SIG-M5 treated with dmso at 0.1 percent for 504 hours (cell line): ENCODE data around the gene TRPC4AP.
"Not testable (repeated sequence)": the region's sequence is repeated elsewhere in the genome, so short reads cannot be mapped to it uniquely, and the experiment has no call there.

Source experiments
- DNase-seq: peaks from one replicate; lab custom pipeline; 2025; ENCODE audit not compliant: unreplicated experiment; lab: John Stamatoyannopoulos, UW

The TRPC4AP gene

DNA sequence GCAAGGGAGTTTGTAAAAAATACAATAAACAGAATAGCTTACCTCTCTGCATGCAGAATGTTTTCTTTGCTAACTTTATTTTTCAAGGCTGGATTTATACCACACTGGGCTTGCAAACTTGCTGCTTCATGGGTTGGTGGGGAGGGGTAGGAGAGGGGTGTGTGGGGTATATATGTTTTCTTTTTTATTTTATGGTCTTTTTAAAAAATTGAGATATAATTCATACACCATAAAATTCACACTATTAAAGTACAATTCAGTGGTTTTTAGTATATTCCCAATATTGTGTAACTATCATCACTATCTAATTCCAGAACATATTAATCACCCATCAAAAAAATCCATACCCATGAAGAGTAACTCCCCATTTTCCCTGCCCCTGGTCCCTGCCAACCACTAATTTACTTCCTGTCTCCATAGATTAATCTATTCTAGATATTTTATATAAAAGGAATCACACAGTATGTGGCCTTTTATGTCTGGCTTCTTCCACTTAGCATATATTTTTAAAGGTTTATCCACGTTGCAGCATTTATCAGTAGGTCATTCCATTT is 14.3 kb upstream of the TRPC4AP start:
- no peak for DNase-seq

DNA sequence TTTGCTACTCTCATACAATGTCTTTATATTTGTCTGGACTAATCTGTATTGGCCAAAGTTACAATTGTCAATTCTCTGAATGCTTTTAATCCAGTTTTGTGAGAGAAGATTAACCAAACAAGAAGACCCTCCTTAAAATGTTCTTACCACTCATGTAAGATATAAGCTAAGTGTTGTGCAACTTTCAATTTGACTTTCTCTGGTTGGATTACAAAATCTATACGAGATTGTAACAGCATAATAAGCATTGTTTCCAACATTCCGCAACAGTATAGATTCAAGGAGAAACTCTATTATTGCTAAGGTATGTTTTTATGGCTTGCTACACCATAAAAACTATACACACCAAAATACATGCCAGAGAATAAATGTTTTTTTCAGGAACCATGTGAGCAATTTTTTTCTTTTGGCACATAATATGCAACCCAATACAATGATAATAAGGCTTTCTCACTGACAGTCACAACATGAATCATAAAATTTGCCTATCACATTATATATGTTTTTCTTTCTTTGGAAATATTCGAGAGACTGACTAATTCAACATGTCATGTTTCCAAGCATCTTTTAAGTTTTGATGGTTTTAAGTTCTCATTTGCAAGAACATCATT is 12.2 kb upstream of the TRPC4AP start:
- DNase-seq: no peak

DNA sequence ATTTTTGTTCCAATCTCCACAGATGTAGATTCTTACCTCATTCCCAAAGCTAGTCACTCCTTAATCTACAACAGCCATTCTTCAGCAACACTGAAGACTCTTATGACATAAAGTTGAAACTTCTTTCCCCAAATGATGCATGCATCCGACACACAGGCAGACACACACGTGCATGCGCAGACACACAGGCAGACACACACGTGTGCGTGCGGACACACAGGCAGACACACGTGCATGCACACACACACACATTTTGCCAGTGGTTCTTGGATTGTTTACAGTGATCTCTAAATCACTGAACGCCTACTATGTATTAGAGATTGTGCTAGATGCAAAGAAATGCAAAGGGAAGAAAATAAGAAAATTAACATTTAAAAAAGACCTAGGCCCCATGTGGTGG is 9.0 kb upstream of the TRPC4AP start:
- DNase-seq: no peak

DNA sequence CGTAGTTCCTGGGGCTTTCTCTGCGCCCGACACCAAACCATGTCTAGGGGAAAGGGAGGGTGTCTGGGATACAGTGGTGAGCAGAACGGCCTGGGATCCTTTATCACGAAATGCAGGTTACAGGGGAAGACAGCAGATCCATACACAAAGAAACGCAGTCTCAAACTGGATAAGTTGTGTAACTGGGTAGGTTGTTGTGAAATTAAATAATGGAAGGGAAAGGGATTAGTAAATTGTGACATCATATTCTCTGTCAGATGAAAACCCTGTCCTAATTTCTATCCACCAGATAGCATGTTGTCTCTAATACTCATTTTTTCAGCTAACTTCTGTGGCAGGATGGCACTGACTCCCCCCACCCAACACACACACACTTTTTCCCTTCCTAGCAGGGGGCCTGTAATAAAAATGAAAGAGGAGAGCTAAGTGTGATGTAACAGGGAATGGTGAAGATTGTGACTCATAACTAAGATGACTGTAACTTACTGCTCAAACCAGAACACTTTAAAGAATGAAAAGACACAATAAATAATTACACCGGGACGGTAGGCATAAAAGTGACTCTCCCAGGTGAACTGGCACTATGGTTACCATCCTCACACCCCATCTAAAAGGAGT is 769 bp upstream of the TRPC4AP start:
- peak; percentile 90 for DNase-seq

DNA sequence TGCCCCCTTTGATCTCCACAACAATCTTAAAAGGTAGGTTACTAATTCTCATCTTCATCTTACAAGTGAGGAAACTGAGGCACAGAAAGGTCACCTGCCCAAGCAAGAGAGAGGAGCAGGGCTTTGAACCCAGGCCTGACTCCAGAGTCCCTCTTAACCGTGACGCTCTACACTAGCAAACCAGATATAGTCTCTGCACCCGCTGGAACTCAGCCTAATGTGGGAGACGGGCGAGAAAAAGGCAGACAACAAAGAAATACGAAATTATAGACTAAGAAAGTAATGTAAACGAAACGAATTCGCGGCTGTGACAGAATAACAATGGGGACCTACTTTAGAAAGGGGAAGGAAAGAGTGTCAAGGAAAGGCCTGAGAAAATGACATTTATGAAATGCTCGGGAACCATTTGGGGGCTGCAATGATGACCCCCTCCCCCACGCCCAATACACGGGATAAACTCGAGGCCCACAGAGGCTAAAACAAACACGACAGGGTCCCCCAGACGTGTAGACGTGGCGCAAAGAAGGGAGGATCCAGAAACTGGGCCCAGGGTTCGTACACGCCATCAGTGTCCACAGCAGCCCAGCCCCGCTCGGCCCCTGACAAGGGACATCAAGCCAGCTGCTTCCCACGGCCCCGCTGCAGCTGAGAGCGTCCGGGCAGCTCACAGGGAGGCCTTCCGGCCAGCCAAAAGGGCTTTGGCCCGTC is 637 bp downstream of the TRPC4AP start:
- DNase-seq: peak; percentile 34

DNA sequence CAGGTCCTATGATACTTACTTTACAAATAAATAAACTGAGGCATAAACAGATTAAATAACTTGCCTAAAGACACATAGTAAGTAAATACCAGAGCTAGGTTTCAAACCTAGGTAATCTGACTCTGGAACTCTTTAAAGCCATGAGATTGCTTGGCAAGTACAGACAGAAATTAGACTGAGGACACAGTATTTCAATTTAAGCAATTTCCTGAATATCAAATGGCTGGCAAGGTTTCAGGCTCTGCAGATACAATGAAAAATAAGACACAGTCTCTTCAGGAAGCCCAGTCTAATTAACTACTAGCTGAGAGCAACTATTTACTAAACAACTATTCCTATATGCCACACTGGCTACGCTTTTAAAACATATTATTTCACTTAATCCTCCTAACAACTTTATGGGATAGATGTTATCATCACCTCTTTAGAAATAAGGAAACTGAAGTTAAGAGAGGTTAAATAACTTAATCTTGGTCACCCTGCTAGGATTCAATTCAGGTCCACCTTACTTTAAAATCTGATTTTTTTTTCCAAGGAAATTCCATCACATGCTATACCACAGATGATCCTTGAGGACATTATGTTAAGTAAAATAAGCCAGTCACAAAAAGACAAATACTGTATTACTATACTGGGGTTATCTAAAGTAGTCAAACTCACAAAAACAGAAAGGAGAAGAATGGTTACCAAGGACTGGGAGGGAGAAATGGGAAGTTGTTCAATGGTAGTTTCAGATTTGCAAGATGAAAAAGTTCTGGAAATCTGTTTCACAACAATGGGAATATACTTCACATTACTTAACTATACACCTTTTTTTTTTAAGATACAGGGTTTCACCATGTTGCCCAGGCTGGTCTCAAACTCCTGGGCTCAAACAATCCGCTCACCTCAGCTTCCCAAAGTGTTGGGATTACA is 4.1 kb downstream of the TRPC4AP start:
- no peak for DNase-seq

DNA sequence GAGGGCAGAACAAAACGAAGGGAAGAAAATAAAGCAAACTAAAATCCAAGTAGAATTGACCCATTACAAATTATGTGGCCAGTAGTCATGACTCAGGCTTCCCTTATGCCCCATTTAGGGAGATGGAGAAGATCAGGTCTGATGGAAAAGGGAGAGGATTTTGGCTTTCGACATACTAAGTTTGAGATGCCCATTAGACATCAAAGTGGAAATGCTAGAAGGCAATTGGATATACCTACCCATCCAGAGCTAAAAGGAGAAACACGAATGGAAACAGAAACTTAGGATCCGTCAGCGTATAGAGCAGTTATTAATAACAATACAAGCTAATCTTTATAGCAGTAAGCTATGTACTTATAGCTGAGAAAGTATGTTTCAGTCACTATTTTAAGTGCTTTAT is 4.8 kb downstream of the TRPC4AP start:
- DNase-seq: no peak

DNA sequence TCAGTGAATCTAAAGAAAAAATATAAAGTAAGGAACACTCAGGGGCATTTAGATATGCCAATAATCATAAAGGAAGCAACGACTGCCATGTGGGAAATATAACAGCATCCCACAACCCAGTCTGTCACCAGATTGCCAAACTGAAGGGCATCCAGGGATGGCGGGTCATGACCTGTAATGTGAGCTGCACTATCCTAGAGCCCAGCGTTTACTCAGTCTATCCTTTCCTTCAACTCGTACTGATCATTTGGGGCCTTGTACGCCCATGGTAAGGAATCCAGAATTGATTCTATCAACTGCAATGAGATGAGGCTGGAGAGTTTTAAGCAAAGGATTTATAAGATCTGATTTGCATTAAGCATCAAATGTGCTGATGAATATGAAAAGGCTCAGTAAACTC is 5.3 kb downstream of the TRPC4AP start:
- no peak for DNase-seq

DNA sequence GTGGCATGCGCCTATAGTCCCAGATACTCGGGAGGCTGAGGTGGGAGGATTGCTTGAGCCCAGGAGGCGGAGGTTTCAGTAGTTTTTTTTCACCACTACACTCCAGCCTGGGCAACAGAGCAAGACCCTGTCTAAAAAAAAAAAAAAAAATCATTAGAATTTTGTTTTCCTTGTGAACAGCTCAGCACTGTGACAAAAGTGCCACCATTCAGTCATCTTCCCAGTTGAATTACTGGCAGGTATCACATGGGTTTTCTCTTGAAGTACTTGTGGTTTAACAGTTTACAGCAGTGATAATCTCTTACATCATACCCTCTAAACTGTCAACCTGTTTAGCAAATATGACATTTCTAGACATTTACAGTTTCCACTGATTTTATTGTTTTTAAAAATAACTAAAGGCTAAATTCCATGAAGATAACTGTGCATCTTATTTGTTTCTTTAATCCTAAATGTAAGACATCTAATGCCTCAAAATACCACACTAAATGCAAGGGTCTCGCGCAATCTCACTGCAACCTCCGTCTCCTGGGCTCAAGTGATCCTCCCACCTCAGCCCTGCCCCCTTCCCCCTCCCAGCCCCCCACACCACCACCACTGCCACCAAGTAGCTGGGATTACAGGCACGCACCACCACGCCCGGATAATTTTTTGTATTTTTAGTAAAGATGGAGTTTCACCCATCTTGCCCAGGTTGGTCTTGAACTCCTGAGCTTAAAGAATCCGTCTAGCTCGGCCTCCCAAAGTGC is 7.0 kb downstream of the TRPC4AP start:
- peak; percentile 58 for DNase-seq

DNA sequence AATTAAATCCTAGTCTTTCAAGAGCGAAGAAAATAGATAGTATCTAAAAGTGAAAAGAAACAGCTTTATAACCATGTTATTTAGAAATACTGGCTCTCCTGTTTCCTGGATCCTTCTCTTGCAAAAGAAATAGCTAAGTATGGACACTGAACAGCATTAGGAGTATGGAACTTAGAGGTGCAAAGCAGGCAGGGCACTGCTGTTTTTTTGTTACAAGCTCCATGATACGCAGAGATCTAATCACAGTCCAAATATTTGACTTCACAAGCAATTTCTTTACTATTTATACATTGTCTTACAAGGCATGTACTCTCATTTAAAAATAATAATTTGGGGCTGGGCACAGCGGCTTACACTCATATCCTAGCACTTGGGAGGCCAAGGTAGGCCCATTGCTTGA is 7.6 kb downstream of the TRPC4AP start:
- DNase-seq: no peak

DNA sequence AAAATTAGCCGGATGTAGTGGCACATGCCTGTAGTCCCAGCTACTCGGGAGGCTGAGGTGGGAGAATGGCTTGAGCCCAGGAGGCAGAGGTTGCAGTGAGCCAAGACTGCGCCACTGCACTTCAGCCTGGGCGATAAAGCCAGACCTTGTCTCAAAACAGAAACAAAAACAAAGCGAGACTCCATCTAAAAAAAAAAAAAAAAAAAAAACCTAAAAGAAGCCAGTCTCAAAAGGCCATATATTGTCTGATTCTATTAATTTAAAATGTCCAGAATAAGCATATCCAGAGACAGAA is 12.3 kb downstream of the TRPC4AP start:
- DNase-seq: not testable (repeated sequence)

DNA sequence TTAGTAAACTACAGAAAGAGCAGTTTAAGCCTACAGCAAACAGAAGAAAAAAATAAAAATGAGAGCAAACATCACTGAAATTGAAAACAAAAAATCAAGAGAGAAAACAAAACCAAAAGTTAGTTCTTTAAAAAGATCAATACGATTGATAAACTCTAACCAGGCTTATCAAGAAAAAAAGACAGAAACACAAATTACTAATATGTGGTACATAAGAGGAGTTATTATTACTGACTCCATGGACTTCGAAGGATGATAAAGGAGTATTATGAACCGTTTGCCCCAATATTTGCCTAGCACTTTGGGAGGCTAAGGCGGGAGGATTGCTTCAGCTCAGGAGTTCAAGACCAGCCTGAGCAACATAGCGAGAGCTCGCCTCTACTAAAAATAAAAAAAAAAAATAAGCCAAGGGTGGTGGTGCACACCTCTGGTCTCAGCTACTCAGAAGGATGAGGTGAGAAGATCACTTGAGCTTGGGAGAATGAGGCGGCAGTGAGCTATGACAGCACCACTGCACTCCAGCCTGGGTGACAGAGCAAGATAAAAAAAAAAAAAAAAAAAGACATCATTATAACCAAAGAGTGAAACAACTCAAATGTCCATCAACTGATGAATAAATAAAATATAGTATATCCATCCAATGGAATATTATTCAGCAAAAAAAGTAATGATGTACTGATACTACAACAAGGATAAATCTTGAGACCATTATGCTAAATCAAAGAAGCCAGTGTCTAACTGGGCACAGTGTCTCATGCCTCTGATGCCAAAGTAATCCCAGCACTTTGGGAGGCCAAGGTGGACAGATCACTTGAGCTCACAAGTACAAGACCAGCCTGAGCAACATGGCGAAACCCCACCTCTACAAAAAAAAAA is 12.9 kb downstream of the TRPC4AP start:
- DNase-seq: no peak

DNA sequence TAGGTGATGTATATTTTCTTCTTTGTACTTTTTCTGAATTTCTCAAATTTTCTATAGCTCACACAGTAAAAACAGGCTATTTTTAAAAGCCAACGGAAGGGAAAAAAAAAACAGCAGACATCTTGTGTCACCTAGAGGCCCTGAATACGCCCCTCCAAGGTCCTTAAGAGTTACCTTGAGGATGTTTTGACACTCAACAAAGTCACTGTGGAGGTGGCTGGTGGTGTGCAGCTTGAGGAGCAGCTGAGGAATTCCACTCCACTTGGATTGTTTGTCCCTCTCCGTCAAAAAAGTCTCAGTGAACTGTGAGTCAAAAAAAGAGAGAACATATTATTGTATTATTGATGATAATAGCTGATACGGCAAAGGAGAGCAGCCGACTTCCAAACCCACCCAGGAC is 14.7 kb downstream of the TRPC4AP start:
- DNase-seq: no peak

DNA sequence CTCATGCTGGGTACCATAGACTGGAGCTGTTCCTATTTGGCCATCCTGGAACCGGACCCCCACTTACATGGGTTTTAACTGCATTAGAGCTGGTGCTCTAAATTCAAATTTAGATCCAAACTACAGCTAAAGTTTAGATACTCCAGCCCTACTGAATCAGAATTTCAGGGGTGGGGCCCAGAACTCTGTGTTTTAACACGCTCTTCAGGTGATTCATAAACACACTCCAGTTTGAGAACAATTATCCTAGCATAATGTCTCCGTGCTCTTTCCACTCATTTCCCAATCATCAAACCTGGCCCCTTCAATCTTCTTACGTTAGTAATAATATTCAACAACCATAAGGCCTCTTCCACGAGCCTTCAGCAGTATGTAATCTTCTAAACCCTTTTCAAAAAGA is 15.3 kb downstream of the TRPC4AP start:
- no peak for DNase-seq

DNA sequence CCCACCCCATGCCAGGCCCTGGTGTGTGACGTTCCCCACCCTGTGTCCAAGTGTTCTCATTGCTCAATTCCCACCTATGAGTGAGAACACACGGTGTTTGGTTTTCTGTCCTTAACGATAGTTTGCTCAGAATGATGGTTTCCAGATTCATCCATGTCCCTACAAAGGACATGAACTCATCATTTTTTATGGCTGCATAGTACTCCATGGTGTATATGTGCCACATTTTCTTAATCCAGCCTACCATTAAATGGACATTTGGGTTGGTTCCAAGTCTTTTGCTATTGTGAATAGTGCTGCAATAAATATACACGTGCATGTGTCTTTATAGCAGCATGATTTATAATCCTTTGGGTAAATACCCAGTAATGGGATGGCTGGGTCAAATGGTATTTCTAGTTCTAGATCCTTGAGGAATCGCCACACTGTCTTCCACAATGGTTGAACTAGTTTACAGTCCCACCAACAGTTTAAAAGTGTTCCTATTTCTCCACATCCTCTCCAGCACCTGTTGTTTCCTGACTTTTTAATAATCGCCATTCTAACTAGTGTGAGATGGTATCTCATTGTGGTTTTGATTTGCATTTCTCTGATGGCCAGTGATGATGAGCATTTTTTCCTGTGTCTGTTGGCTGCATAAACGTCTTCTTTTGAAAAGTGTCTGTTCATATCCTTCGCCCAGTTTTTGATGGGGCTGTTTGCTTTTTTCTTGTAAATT is 21.0 kb downstream of the TRPC4AP start:
- DNase-seq: not testable (repeated sequence)

DNA sequence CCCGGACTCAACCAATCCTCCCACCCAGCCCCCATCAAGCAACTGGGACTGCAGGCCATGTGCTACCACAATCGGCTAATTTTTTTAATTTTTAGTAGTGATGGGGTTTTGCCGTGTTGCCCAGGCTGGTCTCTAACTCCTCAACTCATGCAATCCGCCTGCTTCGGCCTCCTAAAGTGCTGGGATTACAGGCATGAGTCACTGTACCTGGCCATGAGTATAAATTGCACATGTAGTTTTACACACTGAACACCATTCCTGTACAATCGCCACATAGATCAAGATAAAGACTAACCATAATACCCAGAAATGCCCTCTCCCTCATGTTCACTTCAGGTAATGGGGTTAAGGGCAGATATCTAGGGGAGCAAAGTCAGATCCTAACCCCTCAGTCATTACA is 26.4 kb downstream of the TRPC4AP start:
- no peak for DNase-seq

DNA sequence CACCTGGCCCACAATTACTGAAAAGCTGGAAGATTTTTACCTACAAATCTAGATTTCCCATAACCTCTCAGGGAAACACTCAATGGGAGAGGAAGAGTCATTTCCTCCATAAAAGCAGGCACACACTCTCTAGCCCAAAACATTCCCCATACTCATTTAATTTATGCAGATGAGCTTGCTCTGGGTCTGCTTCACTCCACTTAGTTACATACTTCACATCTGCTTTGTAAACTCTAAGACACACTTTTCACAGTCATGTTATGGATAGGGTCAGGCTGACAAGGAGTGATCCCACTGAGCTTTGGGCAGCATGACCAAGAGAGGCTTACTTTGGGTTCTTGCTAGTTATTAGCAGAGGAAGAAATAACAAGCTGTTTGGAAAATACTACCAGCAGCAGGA is 27.4 kb downstream of the TRPC4AP start:
- no peak for DNase-seq

DNA sequence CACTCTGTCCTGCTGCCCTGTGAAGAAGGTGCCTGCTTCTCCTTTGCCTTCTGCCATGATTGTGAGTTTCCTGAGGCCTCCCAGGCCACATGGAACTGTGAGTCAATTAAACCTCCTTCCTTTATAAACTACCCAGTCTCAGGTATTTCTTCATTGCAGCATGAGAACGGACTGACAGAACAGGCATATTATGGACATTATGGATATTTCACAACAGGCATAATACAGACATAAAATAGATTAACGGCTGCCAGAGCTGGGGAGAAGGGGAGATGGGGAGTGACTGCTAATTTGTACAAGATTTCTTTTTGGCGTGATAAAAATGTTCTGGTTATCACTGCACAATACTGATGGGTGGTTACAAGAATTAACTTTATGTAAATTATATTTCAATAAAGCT is 29.4 kb downstream of the TRPC4AP start:
- DNase-seq: no peak

DNA sequence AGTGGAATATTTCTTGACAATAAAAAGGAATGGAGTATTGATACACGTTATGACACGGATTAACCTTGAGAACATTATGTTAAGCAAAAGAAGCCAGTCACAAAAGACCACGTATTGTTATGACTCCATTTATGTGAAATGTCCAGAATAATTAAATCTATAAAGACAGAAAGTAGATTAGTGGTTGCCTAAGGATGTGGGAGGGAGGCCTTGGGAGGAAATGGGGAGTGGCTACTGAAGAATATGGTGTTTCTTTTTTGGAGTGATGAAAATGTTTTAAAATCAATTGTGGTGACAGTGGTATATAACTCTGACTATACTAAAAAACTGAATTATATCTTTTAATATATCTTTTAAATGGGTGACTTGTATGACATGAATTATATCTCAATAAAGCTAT is 30.1 kb downstream of the TRPC4AP start:
- DNase-seq: no peak
